CD4-positive, alpha-beta T cell treated with Interleukin-2 at 100 ng/mL for 4 hours (primary cell): Measurements from ENCODE around the gene ZMIZ1.

Experiments
- DNase-seq: peaks from one replicate; pipeline ENCODE4 v3.0.0-alpha.2; 2020; ENCODE audit warnings: low spot score

Gene ZMIZ1

DNA sequence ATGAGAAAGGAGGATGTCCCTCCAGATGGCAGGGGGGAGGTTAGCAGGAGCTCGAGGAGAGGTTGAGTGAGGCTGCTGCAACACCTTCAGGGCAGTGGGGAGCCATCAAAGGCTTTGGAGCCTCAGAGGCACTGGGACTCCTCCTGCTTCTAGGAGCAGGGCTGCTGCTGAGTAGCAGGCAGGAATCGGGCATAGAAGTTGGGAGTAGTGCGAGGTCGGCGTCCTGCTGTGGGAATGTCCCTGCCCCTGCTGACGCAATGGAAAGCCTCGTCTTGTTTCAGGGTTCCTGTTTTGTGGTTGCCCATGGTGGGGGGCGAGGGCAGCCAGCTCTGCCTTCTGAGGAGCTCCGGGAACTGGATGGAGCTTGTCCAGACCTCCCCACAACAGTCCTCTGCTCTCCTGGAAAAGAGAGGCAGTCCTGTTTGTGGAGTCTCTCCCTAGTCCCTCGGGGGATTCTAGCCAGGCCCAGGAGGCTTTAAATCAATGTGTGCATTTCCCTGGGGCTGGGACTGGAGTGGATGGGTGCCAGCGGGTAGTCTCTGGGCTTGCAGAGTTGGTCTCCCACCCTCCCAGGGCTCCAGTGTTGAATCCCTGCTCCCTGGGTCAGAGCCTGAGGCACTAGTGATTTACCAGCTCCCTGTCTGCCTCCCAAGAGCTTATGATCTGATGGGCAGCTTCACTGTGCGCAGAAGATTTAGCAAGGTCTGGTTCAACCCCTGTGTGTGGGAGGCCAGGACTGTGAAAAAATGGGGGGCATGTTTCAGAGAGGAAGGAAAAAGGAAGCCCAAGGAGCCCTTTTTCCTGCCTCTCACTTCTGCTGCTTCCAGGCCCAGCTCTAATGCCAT, 179.8 kb downstream of the ZMIZ1 start:
- DNase-seq = no peak

DNA sequence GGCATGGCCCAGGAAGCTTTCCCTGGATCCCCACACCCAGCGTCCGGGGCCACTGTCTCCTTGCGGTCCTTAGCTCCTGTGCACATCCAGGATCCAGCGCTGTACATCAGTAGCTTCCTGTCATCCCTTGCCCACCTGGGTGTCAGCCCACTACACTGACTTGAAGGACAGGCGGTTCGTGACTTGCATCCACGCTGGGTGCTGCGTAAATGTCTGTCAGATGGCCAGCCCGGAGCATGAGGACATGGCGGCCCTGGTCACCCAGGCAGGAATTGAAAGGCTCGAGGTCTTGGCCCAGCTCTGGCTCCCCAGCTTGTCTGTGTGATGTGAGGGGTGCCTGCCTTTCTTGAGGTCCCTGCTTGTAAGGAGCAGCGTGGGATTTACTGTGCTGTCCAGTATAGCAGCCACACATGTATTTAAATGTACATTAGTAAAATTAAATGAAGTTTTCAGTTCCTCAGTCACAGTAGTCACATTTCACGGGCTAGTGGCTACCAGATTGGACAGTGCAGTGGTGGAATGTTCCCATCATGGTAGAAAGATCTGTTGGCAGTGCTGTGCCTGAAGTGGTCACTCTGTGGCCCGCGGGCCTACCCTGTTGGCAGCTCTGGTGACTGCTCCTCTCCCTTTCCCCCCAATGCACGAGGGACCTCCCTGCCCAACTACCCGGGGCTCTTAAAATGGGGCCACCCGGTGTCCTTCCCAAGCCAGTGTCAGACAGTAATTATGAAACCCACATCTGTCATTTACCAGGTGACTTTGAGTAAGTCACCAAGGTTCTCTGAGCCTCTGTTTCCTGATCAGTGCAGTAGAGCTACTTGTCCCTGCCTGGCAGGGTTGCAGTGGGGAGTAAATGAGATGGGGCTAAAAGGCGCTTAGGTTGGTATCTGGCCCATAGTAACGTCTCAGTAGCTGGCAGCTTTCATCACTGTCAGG, 180.7 kb downstream of the ZMIZ1 start:
- no peak for DNase-seq

DNA sequence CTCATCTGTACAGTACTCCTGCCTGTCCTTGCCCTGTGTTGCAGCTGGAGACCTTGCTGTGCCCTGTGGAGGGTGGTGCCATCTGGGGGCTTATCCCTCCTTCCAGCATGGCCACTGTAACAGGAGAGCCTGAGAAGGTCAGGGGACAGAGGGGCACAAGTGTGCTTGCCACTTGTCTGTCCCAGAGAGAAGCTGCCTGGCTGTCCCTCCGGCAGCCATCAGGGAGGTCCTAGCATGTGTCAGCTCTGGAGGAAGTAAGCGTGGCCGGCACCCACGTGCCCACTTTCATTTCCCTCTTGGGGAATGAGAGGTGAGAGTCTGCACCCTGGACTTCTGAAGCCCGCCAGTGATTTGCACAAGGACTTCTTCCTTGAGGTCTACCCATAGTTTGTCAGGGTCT, 181.5 kb downstream of the ZMIZ1 start:
- DNase-seq = no peak

DNA sequence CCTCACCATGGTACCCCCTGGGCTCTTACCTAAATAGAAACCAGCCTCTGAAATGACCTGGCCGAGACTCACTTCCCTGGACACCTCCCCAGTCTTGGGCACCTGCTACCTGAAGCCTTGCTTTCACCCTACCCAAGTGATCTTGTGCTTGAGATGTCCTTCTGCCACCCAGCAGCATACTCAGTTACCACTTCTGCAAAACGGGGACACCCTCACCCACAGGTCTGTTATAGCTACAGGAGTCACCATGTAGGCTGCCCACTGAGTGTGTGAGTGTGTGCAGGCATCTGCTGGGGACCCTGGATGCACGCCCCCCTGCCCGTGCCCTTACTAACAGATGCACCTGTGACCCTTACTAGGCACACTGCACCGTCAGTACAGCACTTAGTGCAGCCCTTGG, 183.7 kb downstream of the ZMIZ1 start:
- DNase-seq = no peak

DNA sequence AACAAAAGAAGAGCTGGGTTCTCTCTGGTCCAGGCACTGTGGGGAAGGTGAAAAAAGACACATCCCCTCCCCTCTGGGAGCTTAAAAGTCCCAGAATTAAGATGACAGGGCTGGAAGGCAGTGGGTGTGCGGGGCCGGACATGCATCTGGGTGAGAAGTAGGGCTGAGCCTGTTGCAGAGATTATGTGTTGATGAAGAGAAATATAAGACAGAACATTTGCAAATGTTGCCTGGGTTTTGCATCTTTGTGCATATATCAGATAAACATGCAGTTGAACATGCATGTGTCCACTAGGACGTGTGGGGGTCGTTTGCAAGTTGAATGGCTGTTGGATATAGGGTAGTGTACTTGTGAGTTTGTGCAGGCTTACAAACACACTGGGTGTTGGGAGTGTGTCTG, 184.2 kb downstream of the ZMIZ1 start:
- DNase-seq = no peak

DNA sequence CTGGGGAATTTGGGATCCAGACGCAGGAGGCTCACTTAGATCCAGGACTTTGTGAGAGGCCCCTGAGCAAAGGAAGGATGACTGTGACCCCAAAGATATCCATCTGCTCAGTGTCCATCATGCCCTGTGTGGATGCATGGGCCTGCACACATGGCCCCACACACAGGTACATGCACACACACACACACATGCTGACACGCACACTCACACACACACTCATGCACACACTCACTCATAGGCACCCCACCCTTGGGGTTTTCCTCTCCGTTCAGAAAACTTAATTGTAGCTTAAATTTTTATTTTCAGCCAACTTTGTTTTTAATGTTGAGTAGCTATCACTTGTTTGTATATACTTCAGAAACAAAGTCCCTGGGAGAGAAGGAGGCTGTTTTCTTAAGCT, 184.9 kb downstream of the ZMIZ1 start:
- no peak for DNase-seq

DNA sequence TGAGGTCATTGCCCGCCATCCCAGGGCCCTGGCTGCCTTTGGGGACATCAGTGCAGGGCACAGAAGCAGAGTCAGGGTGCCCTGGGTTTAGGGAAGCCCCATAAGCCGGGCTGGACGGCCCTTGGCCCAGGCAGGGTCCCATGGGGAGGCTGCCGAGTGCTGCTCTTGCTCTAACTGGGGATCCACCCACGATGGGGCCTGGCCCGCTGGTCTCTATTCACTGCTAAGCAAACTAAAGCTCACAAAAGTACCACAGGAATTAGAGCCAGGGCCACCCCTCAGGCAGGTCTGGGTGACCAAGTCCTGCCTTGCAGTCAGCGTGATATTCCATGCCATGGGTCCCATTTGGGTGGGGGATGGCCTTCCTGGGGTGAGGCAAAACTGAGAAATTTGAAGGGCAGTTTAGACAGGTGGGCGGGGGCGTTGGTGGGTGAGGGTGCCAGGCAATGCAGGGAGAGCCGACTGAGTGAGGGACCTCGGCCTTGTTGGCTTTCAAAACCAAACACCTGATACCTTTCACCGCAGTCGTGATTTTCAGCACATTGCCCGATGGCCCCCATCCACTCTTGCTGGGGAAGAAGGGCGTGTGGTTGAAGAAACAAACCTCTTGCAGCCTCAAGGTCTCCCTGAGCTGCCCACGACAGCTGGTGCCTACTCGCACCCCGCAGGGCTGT, 185.7 kb downstream of the ZMIZ1 start:
- DNase-seq = no peak

DNA sequence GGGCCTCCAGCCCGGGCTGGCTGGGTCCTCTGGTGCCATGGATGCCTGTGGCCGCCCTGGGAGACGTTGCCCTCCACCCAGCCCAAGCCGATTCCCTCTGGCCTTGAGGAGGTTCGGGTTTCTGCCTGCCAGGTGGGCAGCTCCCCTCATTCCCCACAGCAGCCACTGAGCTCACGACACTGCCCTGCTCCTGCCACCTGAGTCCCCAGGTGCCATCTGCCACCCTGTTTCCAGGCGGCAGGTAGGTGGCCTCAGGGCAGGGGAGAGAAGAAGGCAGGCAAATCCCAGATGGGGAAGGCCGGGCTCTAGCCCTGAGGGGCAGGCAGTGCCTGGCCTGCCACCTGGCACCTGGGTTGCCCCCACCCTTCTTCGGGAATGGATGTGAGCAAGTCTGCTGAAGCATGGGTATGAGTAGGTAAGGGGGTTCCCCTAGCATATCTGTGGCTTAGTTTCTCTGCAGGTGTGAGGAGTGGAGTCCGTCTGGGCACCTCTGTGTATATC, 186.3 kb downstream of the ZMIZ1 start:
- no peak for DNase-seq

DNA sequence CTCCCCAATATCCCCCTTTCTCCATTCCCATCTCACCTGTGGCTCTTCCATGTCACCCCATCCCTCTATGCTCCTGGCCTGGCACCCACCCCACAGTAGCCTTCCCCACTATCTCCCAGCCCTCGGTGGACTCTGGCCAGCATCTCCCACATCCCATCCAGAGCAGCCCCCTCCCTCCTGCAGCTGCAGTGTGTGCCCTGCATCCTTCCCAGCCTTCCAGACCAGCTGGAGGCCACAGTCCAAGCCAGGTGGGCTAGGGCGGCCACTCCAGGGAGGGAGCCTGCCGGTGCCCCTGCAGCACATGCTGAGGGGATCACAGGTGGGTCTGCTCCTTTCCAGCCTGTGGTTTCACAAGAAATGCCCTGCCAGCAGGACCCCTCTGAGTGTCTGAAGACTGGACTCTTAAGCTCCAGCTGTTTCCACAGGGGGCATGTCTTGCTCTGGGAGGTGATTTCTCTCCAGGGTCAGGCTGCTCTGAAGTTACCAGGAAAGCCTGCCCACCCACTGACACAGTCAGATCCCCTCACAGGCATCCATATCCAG, 187.6 kb downstream of the ZMIZ1 start:
- DNase-seq = no peak

DNA sequence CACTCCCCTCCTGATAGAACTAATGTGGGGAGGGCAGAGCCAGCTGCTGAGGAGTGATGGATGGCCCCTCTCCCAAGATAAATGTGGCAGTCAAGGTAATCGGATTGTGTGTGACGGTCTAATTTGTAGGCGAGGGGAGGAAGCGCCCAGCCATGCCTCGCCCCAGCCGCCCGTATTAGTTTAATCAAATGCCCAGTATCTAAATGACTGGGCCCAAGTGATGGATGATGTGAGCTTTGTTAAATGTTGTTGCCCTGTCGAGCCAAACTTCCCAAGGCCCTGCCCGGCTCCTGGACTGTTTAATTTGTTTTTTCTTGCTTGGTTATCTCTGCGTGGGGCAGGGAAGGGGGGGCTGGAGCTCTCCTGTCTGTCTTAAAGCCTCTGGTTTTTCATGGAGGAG, 190.1 kb downstream of the ZMIZ1 start:
- DNase-seq = no peak

DNA sequence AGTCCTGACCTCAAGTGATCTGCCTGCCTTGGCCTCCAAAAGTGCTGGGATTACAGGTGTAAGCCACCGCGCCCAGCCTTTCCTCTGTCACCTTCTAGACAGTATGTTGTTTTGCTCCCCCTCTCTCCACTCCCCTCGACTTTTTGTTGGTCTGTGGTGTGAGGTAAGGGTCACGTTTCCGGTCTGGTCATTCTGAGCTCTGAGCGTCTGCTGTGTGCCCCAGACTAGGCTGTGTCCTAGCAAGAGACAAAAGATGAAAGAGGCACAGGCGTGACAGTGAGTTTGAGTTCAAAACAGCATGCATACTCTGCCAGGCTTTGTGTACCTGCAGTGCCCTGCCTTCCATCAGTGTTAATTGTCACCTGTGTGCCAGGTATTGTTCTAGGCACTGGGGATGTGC, 191.1 kb downstream of the ZMIZ1 start:
- DNase-seq = no peak

DNA sequence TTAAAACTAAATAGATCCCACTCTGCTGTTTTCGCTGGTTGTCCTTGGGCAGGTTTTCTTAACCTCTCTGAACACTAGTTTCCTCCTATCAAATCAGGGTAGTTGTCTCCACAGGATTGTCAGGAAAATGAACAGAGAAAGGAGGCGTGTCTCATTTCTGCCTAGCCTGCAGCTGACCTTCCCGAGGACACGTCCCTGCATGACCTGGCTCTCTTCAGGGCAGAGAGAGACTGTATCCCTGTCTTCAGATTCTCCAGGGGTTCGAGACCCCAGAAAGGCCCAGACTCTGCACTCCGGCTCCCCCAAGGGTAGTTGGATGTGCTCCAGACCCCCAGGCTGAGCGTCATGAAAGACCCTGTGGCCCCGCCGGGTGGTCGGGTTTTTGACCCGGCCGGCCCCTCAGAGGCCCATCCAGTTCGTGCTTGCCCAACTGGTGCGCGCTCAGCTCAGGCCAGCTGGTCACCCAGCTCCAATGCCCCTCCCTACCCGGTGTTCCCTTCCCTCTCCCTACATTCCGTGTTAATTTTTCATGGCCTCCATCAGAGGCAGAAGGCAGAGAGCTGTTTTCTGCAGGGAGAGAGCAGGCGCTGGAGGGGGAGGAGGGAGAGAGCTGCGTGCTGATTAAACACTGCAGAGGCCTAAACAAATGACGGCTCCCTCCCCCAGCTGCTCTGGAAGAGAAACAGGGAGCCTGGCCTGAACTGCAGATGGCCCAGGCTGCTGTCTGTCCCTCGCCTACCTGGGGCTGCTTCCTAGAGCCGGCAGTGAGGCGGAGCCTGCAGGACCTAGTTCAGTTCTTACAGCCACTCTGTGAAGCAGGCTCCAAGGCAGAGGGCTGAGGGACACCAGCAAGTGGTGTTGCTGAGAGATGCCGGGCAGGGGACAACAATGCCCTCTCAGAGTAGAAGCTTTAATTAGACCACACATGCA, 192.3 kb downstream of the ZMIZ1 start:
- DNase-seq = no peak

DNA sequence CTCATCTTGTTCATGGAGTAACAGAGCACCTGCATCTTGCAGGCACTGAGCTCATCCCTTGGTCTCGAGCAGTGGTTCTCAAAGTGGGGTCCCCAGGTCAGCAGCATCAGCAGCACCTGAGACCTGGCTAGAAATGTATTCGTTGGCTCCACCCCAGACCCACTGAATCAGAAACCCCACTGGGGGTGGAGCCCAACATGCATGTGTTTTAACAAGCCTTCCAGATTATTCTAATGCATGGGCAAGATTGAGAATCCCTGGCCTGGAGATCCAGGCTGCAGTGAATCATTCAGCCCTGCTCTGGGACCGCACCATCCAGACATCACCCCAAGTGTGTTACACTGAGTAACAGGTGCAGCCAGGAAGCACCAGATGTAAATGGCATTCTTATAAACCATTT, 193.4 kb downstream of the ZMIZ1 start:
- DNase-seq = no peak

DNA sequence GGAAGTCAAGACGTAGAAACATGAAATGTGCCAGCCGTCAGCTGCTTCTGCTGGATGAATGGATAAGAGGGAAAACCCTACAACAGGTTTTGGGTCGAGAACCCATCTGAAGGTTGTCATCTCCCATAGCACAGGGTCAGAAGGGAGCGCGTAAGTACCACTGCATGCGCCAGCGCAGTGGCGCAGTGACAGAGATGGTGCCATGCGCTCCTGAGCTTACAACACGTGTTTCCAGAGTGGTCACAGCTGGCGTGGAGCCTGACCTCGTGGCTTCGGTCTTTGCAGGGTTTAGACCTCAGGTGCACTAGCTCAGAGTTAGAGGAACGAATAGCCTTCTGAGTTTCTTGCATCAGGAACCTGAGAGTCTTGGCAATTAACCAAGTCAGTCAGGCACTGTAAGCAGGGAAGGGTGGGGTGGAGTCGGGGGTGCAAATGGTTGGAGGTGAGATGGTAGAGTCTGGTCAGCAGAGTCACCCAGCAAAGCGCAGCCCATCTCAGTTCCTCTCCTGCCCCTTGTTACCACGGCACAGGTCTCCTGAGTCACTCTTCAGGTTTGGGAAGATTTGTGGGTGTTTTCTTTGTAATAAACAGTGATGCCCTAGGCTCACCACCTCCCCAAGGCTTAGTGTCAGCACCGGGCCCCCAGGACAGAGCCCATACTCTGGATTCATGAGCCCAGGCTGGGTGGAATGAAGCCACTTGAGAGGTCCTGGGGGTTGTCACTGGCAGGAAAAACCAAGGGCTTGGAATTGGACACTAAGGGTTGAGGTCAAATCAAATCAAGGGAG, 194.4 kb downstream of the ZMIZ1 start:
- DNase-seq = no peak

DNA sequence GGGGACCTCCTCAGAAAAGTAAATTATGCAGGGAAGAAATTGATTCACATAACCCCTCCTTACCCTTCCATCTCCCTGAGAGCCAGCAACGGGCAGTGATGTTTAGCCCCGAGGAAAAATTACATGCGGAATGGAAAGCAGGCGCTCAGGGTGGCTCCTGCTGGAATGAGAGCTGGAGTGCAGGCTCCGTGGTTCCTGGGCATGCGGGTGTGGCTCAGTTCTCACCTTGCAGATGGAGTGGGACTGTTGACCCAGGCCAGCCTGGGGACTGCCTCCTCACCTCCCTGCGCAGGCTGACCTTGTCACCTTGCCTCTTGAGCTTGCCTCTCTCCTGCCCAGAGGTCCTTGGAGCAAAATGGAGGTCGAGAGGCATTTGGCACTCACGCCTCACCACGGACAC, 195.2 kb downstream of the ZMIZ1 start:
- no peak for DNase-seq

DNA sequence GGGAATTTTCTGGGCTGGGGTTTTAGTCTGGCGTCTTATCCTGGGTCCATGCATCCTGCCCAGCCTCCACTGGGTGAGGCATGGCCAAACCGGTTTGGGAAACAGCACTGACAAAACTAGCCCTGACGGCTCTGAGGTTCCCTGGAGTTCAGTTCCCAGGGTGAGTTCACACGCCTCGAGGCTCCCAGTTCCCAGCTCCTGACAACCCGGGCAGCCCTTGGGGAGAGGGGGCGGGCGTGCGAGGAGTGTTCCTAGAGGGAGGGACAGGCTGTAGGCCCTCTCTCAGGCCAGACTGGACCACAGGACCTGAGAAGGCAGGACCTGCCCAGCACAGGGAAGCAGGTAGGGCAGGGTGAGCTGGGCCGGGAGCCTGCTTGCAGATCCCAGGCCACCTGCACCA, 196.2 kb downstream of the ZMIZ1 start:
- DNase-seq = no peak

DNA sequence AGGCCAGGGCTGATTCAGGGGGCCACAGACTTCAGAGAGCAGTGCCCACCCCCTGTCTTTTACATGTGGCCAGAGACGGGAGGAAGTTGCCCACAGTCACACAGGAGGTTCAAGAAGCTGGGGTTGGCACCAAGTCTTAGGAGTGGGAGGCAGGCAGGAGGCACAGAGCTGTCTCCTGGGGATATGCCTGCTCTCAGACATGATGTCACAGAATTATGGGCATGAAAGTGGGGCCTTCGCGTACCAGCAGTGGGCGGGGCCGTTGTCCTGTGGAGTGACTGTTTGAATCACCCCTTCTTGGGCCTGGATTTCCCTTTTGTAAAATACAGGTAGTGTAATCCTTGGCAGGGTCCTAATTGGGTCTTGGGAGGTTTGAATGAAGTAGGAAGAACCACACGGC, 197.3 kb downstream of the ZMIZ1 start:
- DNase-seq = no peak

DNA sequence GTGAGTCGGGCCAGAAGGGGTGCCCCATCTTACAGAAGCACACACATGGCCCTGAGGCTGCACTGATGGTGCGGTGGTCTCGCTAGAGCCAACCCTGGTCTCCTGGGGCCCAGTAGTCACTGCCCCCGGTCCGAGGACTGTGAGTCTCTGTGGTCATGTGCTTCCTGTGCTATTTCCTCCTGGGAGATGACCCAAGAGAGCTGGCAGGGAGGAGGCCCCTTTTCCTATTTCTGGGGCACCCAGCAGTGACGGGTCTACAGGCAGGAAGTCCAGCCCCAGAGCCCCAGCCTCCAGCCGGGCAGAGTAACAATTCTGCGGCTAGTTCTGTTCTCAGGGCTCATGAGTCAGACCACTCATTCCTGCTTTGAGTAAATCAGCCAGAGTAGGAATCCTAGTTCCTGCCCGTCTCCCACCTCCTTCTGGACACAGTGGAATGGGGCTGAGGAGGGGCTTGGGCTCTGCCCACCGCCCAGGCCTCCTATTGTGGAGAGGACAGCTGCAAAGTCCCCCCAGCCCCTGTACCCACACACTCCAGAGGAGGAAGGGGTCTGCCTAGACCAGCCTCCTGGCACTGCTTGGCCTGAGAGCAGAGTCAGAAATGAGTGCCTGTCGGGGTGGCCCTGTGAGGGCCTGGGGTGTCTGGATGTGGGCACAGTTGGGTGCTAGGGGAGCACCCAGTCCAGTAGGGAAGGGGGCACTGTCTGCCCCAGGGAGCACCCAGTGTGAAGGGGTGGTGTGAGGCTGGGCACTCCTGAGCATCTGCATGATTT, 198.0 kb downstream of the ZMIZ1 start:
- peak; percentile 31 for DNase-seq

DNA sequence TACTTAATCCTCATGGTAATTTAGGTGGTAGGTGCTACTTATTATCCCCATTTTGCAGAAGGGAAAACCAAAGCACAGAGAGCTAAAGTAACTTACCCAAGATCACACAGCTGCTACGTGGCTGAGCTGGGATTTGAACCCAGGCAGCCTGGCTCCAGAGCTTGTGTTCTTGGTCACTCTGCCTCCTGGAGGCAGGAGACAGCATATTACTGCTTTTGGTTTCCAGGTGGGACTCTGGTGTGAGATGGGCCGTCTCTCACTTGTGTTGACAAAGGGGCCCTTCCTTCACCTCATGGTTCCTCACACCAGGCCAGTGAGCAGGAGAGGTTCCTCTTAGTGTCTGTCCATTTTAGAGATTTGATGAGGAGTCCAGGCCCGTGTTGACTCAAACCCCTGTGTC, 198.7 kb downstream of the ZMIZ1 start:
- DNase-seq = no peak
